K562 (cell line): Measurements from ENCODE around the gene GGCT. TPM values are rescaled to one million over a fixed set of nuclear protein-coding genes. Genes with fewer than 3 reads are reported as not detected.
A peak's percentile ranks its signal among the peaks of the same experiment; 100 is the strongest.

Source experiments
- ATAC-seq: fragments of 200-7000 bp; cut with Tn5 transposase; 3 replicates; pipeline ENCODE4 v1.9.1; 2020; ENCODE audit warnings: moderate library complexity
- BruUV-seq: library from RNA; stranded (reverse); fragments of 400-500 nt; replicated peaks from 2 replicates; lab custom pipeline; 2021; lab: Mats Ljungman, UMichigan
- CTCF ChIA-PET: fragments of 300-600 bp; formaldehyde crosslinking; extraction: SDS; loops from one replicate; lab custom pipeline; 2021; ENCODE audit warnings: low intra/inter-chr PET ratio; lab: Yijun Ruan, JAX
- POLR2A ChIA-PET: fragments of 300-600, 350-650 bp; sonication (Branson Sonifier 250); formaldehyde crosslinking; extraction: SDS; loops from one replicate; lab custom pipeline; 2021; ENCODE audit warnings: antibody characterized with exemption, inconsistent platforms; lab: Yijun Ruan, JAX
- DNase-seq, 4 experiments: peaks; one replicate each; pipeline versions ENCODE4 v3.0.0 to v3.0.0-alpha.2; 2011 to 2018; ENCODE audit warnings: low spot score in 3 of 4, mixed read lengths in 3 of 4; ENCODE audit errors: extremely low read depth in 1 of 4
- FAIRE-seq: peaks from 2 replicates; lab custom pipeline; 2011; peaks lifted over from hg19 to GRCh38; lab: Jason Lieb, UNC
- H2AFZ ChIP-seq: 2 replicates; pipeline ENCODE4 v1.6.0; 2011; ENCODE audit warnings: low read depth, low read length, control low read depth, inconsistent platforms
- H3K27ac ChIP-seq: fragments of 200-600 bp; 3 replicates; pipeline ENCODE4 v1.8.0; 2011; ENCODE audit warnings: low read depth, mild to moderate bottlenecking, control low read depth, inconsistent platforms, low read length, moderate library complexity, mixed read lengths; ENCODE audit errors: extremely low read depth
- H3K27me3 ChIP-seq, 2 experiments: fragments of 300-600 bp in 1 of 2; 2 replicates in 1 of 2; 3 replicates in 1 of 2; pipeline versions ENCODE4 v1.6.0 to v1.8.0; 2011; ENCODE audit warnings: inconsistent platforms in 2 of 2, low read length in 2 of 2, mild to moderate bottlenecking in 1 of 2, mixed read lengths in 1 of 2, moderate library complexity in 1 of 2; ENCODE audit not compliant: control insufficient read depth in 2 of 2, insufficient read depth in 2 of 2
- H3K36me3 ChIP-seq: fragments of 300-600 bp; 3 replicates; pipeline ENCODE4 v1.8.0; 2011; ENCODE audit warnings: mild to moderate bottlenecking, low read length, inconsistent platforms; ENCODE audit not compliant: control insufficient read depth, insufficient read depth
- H3K4me1 ChIP-seq, 2 experiments: fragments of 200-600 bp in 1 of 2; replicated peaks in 1 of 2; 2 replicates in 1 of 2; 3 replicates in 1 of 2; pipeline versions ENCODE4 v1.5.1 to v1.8.0; 2011; ENCODE audit warnings: inconsistent platforms in 2 of 2, low read length in 2 of 2, mild to moderate bottlenecking in 1 of 2, mixed read lengths in 1 of 2, moderate library complexity in 1 of 2; ENCODE audit not compliant: control insufficient read depth in 2 of 2, insufficient read depth in 2 of 2
- H3K4me2 ChIP-seq: 2 replicates; pipeline ENCODE4 v1.6.1; 2011; ENCODE audit warnings: low read length, control low read depth, inconsistent platforms, mixed read lengths; ENCODE audit not compliant: insufficient read depth
- H3K4me3 ChIP-seq: fragments of 200-600 bp; sonication (generic), shearing (Covaris generic); 2 replicates; pipeline ENCODE4 v1.5.1; 2016; ENCODE audit warnings: control low read depth, inconsistent platforms
- H3K79me2 ChIP-seq: fragments of 200-600 bp; 3 replicates; pipeline ENCODE4 v1.8.0; 2011; ENCODE audit warnings: low read length, inconsistent platforms; ENCODE audit not compliant: control insufficient read depth, insufficient read depth
- H3K9ac ChIP-seq, 2 experiments: 2 replicates each; pipeline versions ENCODE4 v1.6.0 to v1.6.1; 2011; ENCODE audit warnings: low read depth in 2 of 2, low read length in 2 of 2, control low read depth in 1 of 2, inconsistent platforms in 1 of 2, mild to moderate bottlenecking in 1 of 2, mixed read lengths in 1 of 2; ENCODE audit not compliant: insufficient read depth in 1 of 2
- H3K9me1 ChIP-seq: one replicate; pipeline ENCODE4 v1.6.0; 2011; ENCODE audit warnings: inconsistent platforms, mild to moderate bottlenecking, low read length, moderate library complexity; ENCODE audit not compliant: control insufficient read depth, insufficient read depth
- H3K9me3 ChIP-seq: replicated peaks from 2 replicates; pipeline ENCODE4 v1.5.1; 2011; ENCODE audit warnings: low read depth, low read length, inconsistent platforms; ENCODE audit not compliant: control insufficient read depth, insufficient read depth
- H4K20me1 ChIP-seq: replicated peaks from 2 replicates; pipeline ENCODE4 v1.6.1; 2011; ENCODE audit warnings: low read length, inconsistent platforms, mixed read lengths; ENCODE audit not compliant: control insufficient read depth, insufficient read depth
- HMG20B ChIP-seq: fragments of 250-450 bp; sonication (Bioruptor Pico); IDR thresholded peaks from 2 replicates; pipeline ENCODE4 v1.5.0; 2021; ENCODE audit warnings: mild to moderate bottlenecking
- NCOA4 ChIP-seq: fragments of 450-650 bp; IDR thresholded peaks from 2 replicates; pipeline ENCODE4 v1.6.1; 2018; ENCODE audit warnings: mild to moderate bottlenecking; ENCODE audit not compliant: partially characterized antibody
- NR2C1 ChIP-seq, 2 experiments: fragments of 450-650 bp; IDR thresholded peaks; 2 replicates each; pipeline ENCODE4 v1.6.1; 2017; ENCODE audit warnings: mild to moderate bottlenecking in 2 of 2, antibody characterized with exemption in 1 of 2, inconsistent platforms in 1 of 2, missing compliant biosample characterization in 1 of 2, missing genetic modification characterization in 1 of 2
- RAD51 ChIP-seq: fragments of 450-650 bp; IDR thresholded peaks from 2 replicates; pipeline ENCODE4 v1.7.1; 2016; ENCODE audit warnings: low read depth, mild to moderate bottlenecking, borderline replicate concordance
- ZNF175 ChIP-seq: fragments of 200-800 bp; sonication (Bioruptor generic); IDR thresholded peaks from 2 replicates; pipeline ENCODE4 v1.6.1; 2016; ENCODE audit warnings: low read depth, mild to moderate bottlenecking, missing genetic modification characterization, missing compliant biosample characterization
- WGBS: fragments of 100-300 bp; shearing (Covaris generic); methylation state at CpG from one replicate; pipeline ENCODE4 v1.1.6; 2016; ENCODE audit warnings: low coverage, mixed read lengths; ENCODE audit not compliant: insufficient coverage; ENCODE audit errors: missing lambda C conversion rate; 5-methylcytosine and 5-hydroxymethylcytosine counted together
- in situ Hi-C: fragments of 300-500 bp; cut with MboI; formaldehyde crosslinking; loops from 4 replicates; pipeline ENCODE4 v1.15.0; 2018; ENCODE audit warnings: inconsistent platforms, mixed read lengths
- intact Hi-C: fragments of 100-400 bp; cut with micrococcal nuclease; formaldehyde crosslinking; loops from 2 replicates; pipeline ENCODE4 v1.14.2; 2022
- polyA plus RNA-seq, 8 experiments: library from polyadenylated mRNA; depleted of rRNA in 4 of 8; stranded (reverse) in 5 of 8; unstranded in 3 of 8; fragments of >200 nt; fragmentation: Nextera tagmentation in 2 of 8; fragmentation: Illumina TruSeq in 1 of 8; extraction: Ambion mirVana in 2 of 8; extraction: Trizol in 1 of 8; gene quantifications; 2 replicates each; pipeline versions ENCODE4 v1.2.1 to v1.2.3, GENCODE V29; 2011 to 2014; ENCODE audit warnings: inconsistent platforms in 1 of 8, missing spikeins in 1 of 8
- total RNA-seq, 7 experiments: library from RNA; depleted of rRNA in 6 of 7; stranded (reverse); fragments of >200 nt in 6 of 7; fragmentation: Illumina TruSeq in 2 of 7; extraction: Trizol in 2 of 7; gene quantifications; 2 replicates each; pipeline versions ENCODE4 v1.2.1 to v1.2.3, GENCODE V29; 2011 to 2021; ENCODE audit warnings: low replicate concordance in 1 of 7
- TF ChIP-seq, protein P1 (sequence below), 2 experiments: fragments of 450-650 bp; conservative IDR thresholded peaks; 2 replicates each; pipeline ENCODE4 v1.6.1; 2017; ENCODE audit warnings: mild to moderate bottlenecking in 2 of 2, moderate library complexity in 2 of 2
- TF ChIP-seq, protein P2 (sequence below), 3 experiments: fragments of 200-800 bp in 1 of 3; fragments of 250-450 bp in 1 of 3; fragments of 450-650 bp in 1 of 3; sonication (Bioruptor Pico) in 1 of 3; sonication (Bioruptor generic) in 1 of 3; formaldehyde crosslinking in 1 of 3; IDR thresholded peaks; 2 replicates each; pipeline versions ENCODE4 v1.6.1 to v1.8.0; 2016 to 2022; ENCODE audit warnings: mild to moderate bottlenecking in 2 of 3, missing genetic modification characterization in 2 of 3, missing compliant biosample characterization in 1 of 3, moderate library complexity in 1 of 3

The GGCT gene
- total and polyA plus RNA-seq, 9 of the 15 experiments (the other 6 are each of a cell fraction or from before 2014, with no cell fraction given): 79.0 to 349 (median 136) TPM

GRCh38 chr7:30479202-30480120, 25.2 kb downstream of the GGCT start:
- Histone ChIP-seq H3K4me3 (peak overlapping the region; percentile 68; the same call in 1 of the 2 replicates), H2AFZ (peak overlapping the region; percentile 98), H3K9ac (peak overlapping the region; percentile 72 to 98; a peak in 3 of 4 replicates), H4K20me1 (no peaks in the 10 kb centered on the region), H3K9me3 (no peaks in the 10 kb centered on the region), H3K36me3 (no peaks in the 10 kb centered on the region), H3K4me1 (peaks cover 16% of the 10 kb centered on the region in 2 experiments), H3K9me1 (peaks cover 3% of the 10 kb centered on the region), H3K4me2 (peak overlapping the region; percentile 89), H3K79me2 (peaks cover 5% of the 10 kb centered on the region; the same call in 1 of the 3 replicates), H3K27me3 (no peaks in the 10 kb centered on the region), H3K27ac (no peak overlapping the region)
- no peak for FAIRE-seq
- 75% methylated on average over 14 of the region's 14 CpGs for WGBS
- intact Hi-C loops (no loop called here), in situ Hi-C loops (no loop called here)
- BruUV-seq: no TSS peak
- ATAC-seq: no peak
- CTCF ChIA-PET: no interaction called here
- DNase-seq: no peak
- TF ChIP-seq NR2C1 (IDR thresholded peaks at IDR 0.05) (no peak), NR2C1 (tag; IDR thresholded peaks at IDR 0.05) (peak; percentile 24; the same call in 1 of the 2 replicates), RAD51 (0 out of 2 replicates have a peak, but pooled peaks have one; percentile 1), ZNF175 (CRISPR knock-in tag) (no peak), HMG20B (CRISPR knock-in tag) (no peak), NCOA4 (peak; percentile 24)
- TF ChIP-seq, protein P1, sequence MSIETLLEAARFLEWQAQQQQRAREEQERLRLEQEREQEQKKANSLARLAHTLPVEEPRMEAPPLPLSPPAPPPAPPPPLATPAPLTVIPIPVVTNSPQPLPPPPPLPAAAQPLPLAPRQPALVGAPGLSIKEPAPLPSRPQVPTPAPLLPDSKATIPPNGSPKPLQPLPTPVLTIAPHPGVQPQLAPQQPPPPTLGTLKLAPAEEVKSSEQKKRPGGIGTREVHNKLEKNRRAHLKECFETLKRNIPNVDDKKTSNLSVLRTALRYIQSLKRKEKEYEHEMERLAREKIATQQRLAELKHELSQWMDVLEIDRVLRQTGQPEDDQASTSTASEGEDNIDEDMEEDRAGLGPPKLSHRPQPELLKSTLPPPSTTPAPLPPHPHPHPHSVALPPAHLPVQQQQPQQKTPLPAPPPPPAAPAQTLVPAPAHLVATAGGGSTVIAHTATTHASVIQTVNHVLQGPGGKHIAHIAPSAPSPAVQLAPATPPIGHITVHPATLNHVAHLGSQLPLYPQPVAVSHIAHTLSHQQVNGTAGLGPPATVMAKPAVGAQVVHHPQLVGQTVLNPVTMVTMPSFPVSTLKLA (conservative IDR thresholded peaks at IDR 0.05): 0 out of 4 replicates have a peak, but pooled peaks of 1 of the 2 experiments have one; percentile 13
- TF ChIP-seq, protein P2, sequence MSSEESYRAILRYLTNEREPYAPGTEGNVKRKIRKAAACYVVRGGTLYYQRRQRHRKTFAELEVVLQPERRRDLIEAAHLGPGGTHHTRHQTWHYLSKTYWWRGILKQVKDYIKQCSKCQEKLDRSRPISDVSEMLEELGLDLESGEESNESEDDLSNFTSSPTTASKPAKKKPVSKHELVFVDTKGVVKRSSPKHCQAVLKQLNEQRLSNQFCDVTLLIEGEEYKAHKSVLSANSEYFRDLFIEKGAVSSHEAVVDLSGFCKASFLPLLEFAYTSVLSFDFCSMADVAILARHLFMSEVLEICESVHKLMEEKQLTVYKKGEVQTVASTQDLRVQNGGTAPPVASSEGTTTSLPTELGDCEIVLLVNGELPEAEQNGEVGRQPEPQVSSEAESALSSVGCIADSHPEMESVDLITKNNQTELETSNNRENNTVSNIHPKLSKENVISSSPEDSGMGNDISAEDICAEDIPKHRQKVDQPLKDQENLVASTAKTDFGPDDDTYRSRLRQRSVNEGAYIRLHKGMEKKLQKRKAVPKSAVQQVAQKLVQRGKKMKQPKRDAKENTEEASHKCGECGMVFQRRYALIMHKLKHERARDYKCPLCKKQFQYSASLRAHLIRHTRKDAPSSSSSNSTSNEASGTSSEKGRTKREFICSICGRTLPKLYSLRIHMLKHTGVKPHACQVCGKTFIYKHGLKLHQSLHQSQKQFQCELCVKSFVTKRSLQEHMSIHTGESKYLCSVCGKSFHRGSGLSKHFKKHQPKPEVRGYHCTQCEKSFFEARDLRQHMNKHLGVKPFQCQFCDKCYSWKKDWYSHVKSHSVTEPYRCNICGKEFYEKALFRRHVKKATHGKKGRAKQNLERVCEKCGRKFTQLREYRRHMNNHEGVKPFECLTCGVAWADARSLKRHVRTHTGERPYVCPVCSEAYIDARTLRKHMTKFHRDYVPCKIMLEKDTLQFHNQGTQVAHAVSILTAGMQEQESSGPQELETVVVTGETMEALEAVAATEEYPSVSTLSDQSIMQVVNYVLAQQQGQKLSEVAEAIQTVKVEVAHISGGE (CRISPR knock-in tag; IDR thresholded peaks at IDR 0.05): 0 out of 6 replicates have a peak, but pooled peaks of 1 of the 3 experiments have one; percentile 3
- POLR2A ChIA-PET: interaction anchor here (0.6 kb wide), 1 partner anchor 14 kb away, joined by 3 read pairs; no protein-coding TSS in a partner anchor
